ENCODE data around the gene SLC38A3.

GRCh38 chr3:50173685-50174516 lies 31.2 kb upstream of the SLC38A3 start:
- TF ChIP-seq CTCF (conservative IDR thresholded peaks at IDR 0.05; ENCODE audit: low read depth in 2 of 2) (peak; percentile 40 to 57), EZH2 (IDR thresholded peaks at IDR 0.05; ENCODE audit: low read depth, unreplicated experiment) (no peak), CREB1 (CRISPR knock-in tag; IDR thresholded peaks at IDR 0.05; ENCODE audit: low read depth) (no peak), JUNB (IDR thresholded peaks at IDR 0.05; ENCODE audit: unreplicated experiment) (no peak), POLR2AphosphoS5 (IDR thresholded peaks at IDR 0.05; ENCODE audit: low read depth) (no peak), EZH2phosphoT487 (IDR thresholded peaks at IDR 0.05; ENCODE audit: unreplicated experiment) (no peak), NANOG (IDR thresholded peaks at IDR 0.05; ENCODE audit: borderline replicate concordance) (no peak), ETS1 (IDR thresholded peaks at IDR 0.05) (no peak), ZNF114 (CRISPR knock-in tag; IDR thresholded peaks at IDR 0.05) (no peak), STAT1 (IDR thresholded peaks at IDR 0.05; ENCODE audit: unreplicated experiment) (no peak), ZNF331 (CRISPR knock-in tag; IDR thresholded peaks at IDR 0.05; ENCODE audit: low read depth) (no peak), ZNF462 (CRISPR knock-in tag; IDR thresholded peaks at IDR 0.05) (no peak)
- TF ChIP-seq, protein P1, sequence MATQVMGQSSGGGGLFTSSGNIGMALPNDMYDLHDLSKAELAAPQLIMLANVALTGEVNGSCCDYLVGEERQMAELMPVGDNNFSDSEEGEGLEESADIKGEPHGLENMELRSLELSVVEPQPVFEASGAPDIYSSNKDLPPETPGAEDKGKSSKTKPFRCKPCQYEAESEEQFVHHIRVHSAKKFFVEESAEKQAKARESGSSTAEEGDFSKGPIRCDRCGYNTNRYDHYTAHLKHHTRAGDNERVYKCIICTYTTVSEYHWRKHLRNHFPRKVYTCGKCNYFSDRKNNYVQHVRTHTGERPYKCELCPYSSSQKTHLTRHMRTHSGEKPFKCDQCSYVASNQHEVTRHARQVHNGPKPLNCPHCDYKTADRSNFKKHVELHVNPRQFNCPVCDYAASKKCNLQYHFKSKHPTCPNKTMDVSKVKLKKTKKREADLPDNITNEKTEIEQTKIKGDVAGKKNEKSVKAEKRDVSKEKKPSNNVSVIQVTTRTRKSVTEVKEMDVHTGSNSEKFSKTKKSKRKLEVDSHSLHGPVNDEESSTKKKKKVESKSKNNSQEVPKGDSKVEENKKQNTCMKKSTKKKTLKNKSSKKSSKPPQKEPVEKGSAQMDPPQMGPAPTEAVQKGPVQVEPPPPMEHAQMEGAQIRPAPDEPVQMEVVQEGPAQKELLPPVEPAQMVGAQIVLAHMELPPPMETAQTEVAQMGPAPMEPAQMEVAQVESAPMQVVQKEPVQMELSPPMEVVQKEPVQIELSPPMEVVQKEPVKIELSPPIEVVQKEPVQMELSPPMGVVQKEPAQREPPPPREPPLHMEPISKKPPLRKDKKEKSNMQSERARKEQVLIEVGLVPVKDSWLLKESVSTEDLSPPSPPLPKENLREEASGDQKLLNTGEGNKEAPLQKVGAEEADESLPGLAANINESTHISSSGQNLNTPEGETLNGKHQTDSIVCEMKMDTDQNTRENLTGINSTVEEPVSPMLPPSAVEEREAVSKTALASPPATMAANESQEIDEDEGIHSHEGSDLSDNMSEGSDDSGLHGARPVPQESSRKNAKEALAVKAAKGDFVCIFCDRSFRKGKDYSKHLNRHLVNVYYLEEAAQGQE (IDR thresholded peaks at IDR 0.05; ENCODE audit: unreplicated experiment) = no peak

Data from GM23338 (cell line).